H9 (cell line): ENCODE results near the gene KCTD17. TPM values are rescaled to one million over a fixed set of nuclear protein-coding genes. Genes with fewer than 3 reads are reported as not detected.

Experiments
- DNase-seq: peaks from one replicate; pipeline ENCODE4 v3.0.0-alpha.2; 2017
- H2AFZ ChIP-seq: one replicate; pipeline ENCODE4 v1.6.1; 2013; ENCODE audit warnings: mild to moderate bottlenecking, low read length, control low read depth, moderate library complexity
- H2AK5ac ChIP-seq: 2 replicates; pipeline ENCODE4 v1.6.1; 2013; ENCODE audit warnings: low read length, control low read depth, mixed read lengths; ENCODE audit not compliant: insufficient read length
- H2BK120ac ChIP-seq: one replicate; pipeline ENCODE4 v1.6.1; 2013; ENCODE audit warnings: low read depth, mild to moderate bottlenecking, low read length, control low read depth, inconsistent platforms; ENCODE audit not compliant: poor library complexity, severe bottlenecking
- H2BK12ac ChIP-seq: 2 replicates; pipeline ENCODE4 v1.6.1; 2013; ENCODE audit warnings: low read length, control low read depth, mixed read lengths, low read depth; ENCODE audit not compliant: insufficient read length
- H2BK15ac ChIP-seq: 2 replicates; pipeline ENCODE4 v1.6.1; 2013; ENCODE audit warnings: low read depth, low read length, control low read depth
- H2BK20ac ChIP-seq: one replicate; pipeline ENCODE4 v1.6.1; 2013; ENCODE audit warnings: low read depth, mild to moderate bottlenecking, low read length, control low read depth, inconsistent platforms; ENCODE audit not compliant: poor library complexity, severe bottlenecking
- H2BK5ac ChIP-seq: 2 replicates; pipeline ENCODE4 v1.6.1; 2013; ENCODE audit warnings: low read length, control low read depth, mixed read lengths; ENCODE audit not compliant: insufficient read length
- H3K14ac ChIP-seq: 2 replicates; pipeline ENCODE4 v1.6.1; 2013; ENCODE audit warnings: low read length, control low read depth; ENCODE audit not compliant: insufficient read depth
- H3K18ac ChIP-seq: 2 replicates; pipeline ENCODE4 v1.6.1; 2013; ENCODE audit warnings: low read depth, mild to moderate bottlenecking, mixed read lengths, low read length, control low read depth; ENCODE audit not compliant: insufficient read length
- H3K23ac ChIP-seq: 2 replicates; pipeline ENCODE4 v1.6.1; 2013; ENCODE audit warnings: low read length, control low read depth, mixed read lengths, low read depth; ENCODE audit not compliant: insufficient read length
- H3K23me2 ChIP-seq: 2 replicates; pipeline ENCODE4 v1.6.1; 2013; ENCODE audit warnings: low read depth, mild to moderate bottlenecking, mixed read lengths, low read length, control low read depth; ENCODE audit not compliant: insufficient read length, poor library complexity, severe bottlenecking
- H3K27ac ChIP-seq: 2 replicates; pipeline ENCODE4 v1.5.1; 2013; ENCODE audit warnings: low read length, control low read depth, mixed read lengths, low read depth; ENCODE audit not compliant: insufficient read length
- H3K27me3 ChIP-seq: 2 replicates; pipeline ENCODE4 v1.6.1; 2013; ENCODE audit warnings: low read length, control low read depth, inconsistent platforms; ENCODE audit not compliant: insufficient read depth
- H3K4ac ChIP-seq: 2 replicates; pipeline ENCODE4 v1.6.1; 2013; ENCODE audit warnings: low read depth, mild to moderate bottlenecking, control low read depth, inconsistent platforms, low read length, moderate library complexity
- H3K4me1 ChIP-seq: 2 replicates; pipeline ENCODE4 v1.6.1; 2013; ENCODE audit warnings: low read length, control low read depth, inconsistent platforms; ENCODE audit not compliant: insufficient read depth
- H3K4me2 ChIP-seq: 2 replicates; pipeline ENCODE4 v1.6.1; 2013; ENCODE audit warnings: low read length, control low read depth, mixed read lengths; ENCODE audit not compliant: insufficient read length, insufficient read depth
- H3K56ac ChIP-seq: 2 replicates; pipeline ENCODE4 v1.6.1; 2013; ENCODE audit warnings: low read depth, mild to moderate bottlenecking, mixed read lengths, low read length, control low read depth; ENCODE audit not compliant: insufficient read length
- H3K79me1 ChIP-seq: 2 replicates; pipeline ENCODE4 v1.6.1; 2013; ENCODE audit warnings: low read depth, mild to moderate bottlenecking, moderate library complexity, low read length, control low read depth, inconsistent platforms; ENCODE audit not compliant: insufficient read depth, poor library complexity, severe bottlenecking
- H3K79me2 ChIP-seq: 2 replicates; pipeline ENCODE4 v1.6.1; 2013; ENCODE audit warnings: low read length, control low read depth, inconsistent platforms; ENCODE audit not compliant: insufficient read depth
- H3K9ac ChIP-seq: 2 replicates; pipeline ENCODE4 v1.6.1; 2013; ENCODE audit warnings: low read length, control low read depth, mixed read lengths; ENCODE audit not compliant: insufficient read length; ENCODE audit errors: extremely low read depth
- H3K9me3 ChIP-seq: one replicate; pipeline ENCODE4 v1.6.1; 2013; ENCODE audit warnings: low read depth, low read length, inconsistent platforms; ENCODE audit not compliant: control insufficient read depth
- H3T11ph ChIP-seq: one replicate; pipeline ENCODE4 v1.6.1; 2013; ENCODE audit warnings: mild to moderate bottlenecking, low read length, control low read depth, inconsistent platforms
- H4K20me1 ChIP-seq: one replicate; pipeline ENCODE4 v1.6.1; 2013; ENCODE audit not compliant: control insufficient read depth, insufficient read length, insufficient read depth
- H4K5ac ChIP-seq: 2 replicates; pipeline ENCODE4 v1.6.1; 2013; ENCODE audit warnings: low read depth, mild to moderate bottlenecking, mixed read lengths, low read length, control low read depth; ENCODE audit not compliant: insufficient read length
- H4K8ac ChIP-seq: replicated peaks from 2 replicates; pipeline ENCODE4 v1.6.1; 2013; ENCODE audit warnings: low read length, control low read depth, mixed read lengths, low read depth; ENCODE audit not compliant: insufficient read length
- H4K91ac ChIP-seq: 2 replicates; pipeline ENCODE4 v1.6.1; 2013; ENCODE audit warnings: low read depth, mild to moderate bottlenecking, moderate library complexity, mixed read lengths, low read length, control low read depth; ENCODE audit not compliant: insufficient read length
- H3K27ac Mint-ChIP-seq, 3 experiments: 2 replicates in 2 of 3; 3 replicates in 1 of 3; pipeline ENCODE4 v1.8.0; 2020 to 2021; ENCODE audit warnings: mixed read lengths in 3 of 3, mild to moderate bottlenecking in 1 of 3, moderate library complexity in 1 of 3
- H3K27me3 Mint-ChIP-seq: 2 replicates; pipeline ENCODE4 v1.8.0; 2021; ENCODE audit warnings: low read depth, mild to moderate bottlenecking, moderate library complexity, mixed read lengths
- H3K36me3 Mint-ChIP-seq, 3 experiments: 2 replicates in 2 of 3; 3 replicates in 1 of 3; pipeline ENCODE4 v1.8.0; 2020 to 2021; ENCODE audit warnings: low read depth in 3 of 3, mixed read lengths in 3 of 3; ENCODE audit not compliant: insufficient read depth in 1 of 3
- H3K4me1 Mint-ChIP-seq, 2 experiments: 2 replicates each; pipeline ENCODE4 v1.8.0; 2020; ENCODE audit warnings: mixed read lengths in 2 of 2
- H3K4me3 Mint-ChIP-seq, 2 experiments: 2 replicates in 1 of 2; 3 replicates in 1 of 2; pipeline ENCODE4 v1.8.0; 2020 to 2021; ENCODE audit warnings: mild to moderate bottlenecking in 2 of 2, mixed read lengths in 2 of 2, moderate library complexity in 1 of 2
- H3K9me3 Mint-ChIP-seq, 2 experiments: 2 replicates in 1 of 2; 3 replicates in 1 of 2; pipeline ENCODE4 v1.8.0; 2020; ENCODE audit warnings: mild to moderate bottlenecking in 2 of 2, mixed read lengths in 2 of 2, moderate library complexity in 1 of 2
- WGBS: extraction: QIAGEN DNeasy Blood & Tissue Kit; methylation state at CpG from one replicate; pipeline ENCODE4 v1.1.7; 2013; ENCODE audit warnings: missing lambda C conversion rate, low lambda C conversion rate, mixed read lengths; ENCODE audit not compliant: insufficient read length; ENCODE audit errors: extremely low coverage; 5-methylcytosine and 5-hydroxymethylcytosine counted together
- total RNA-seq: library from RNA; stranded (reverse); gene quantifications from 2 replicates; pipeline ENCODE4 v1.2.1, GENCODE V29; 2021
- TF ChIP-seq, protein P1 (sequence below): fragments of 200-600 bp; sonication (generic); conservative IDR thresholded peaks from 3 replicates; pipeline ENCODE4 v1.8.0; 2021; ENCODE audit warnings: antibody characterized with exemption, mild to moderate bottlenecking

Gene KCTD17
- total RNA-seq, 1 experiment from 2014 or later: 34.1 TPM

GRCh38 chr22:37083914-37084313 is 32.4 kb downstream of the KCTD17 start:
- no CpG with 5 or more reads among the region's 6 CpGs for WGBS
- Mint-ChIP-seq H3K36me3 (no peaks in the 10 kb centered on the region), H3K4me1 (peaks cover 12 to 14% of the 10 kb centered on the region in 2 experiments), H3K27me3 (peaks cover 77% of the 10 kb centered on the region), H3K27ac (0 out of 7 replicates have a peak overlapping the region, but pooled peaks of 1 of the 3 experiments have one; percentile 24), H3K4me3 (no peak overlapping the region), H3K9me3 (no peaks in the 10 kb centered on the region)
- no peak overlapping the region for H2BK20ac ChIP-seq
- H3K23me2 ChIP-seq: no peaks in the 10 kb centered on the region
- H3K4ac ChIP-seq: no peak overlapping the region
- no peak overlapping the region for H3T11ph ChIP-seq
- no peak overlapping the region for H2AK5ac ChIP-seq
- no peak overlapping the region for H2BK15ac ChIP-seq
- no peak overlapping the region for H2BK12ac ChIP-seq
- no peak overlapping the region for H3K9ac ChIP-seq
- no peak overlapping the region for H2AFZ ChIP-seq
- H3K4me1 ChIP-seq: no peaks in the 10 kb centered on the region; the same call in 1 of the 2 replicates
- no peaks in the 10 kb centered on the region for H3K79me1 ChIP-seq
- H3K79me2 ChIP-seq: no peaks in the 10 kb centered on the region
- H4K8ac ChIP-seq: no peak overlapping the region
- no peaks in the 10 kb centered on the region; the same call in 1 of the 2 replicates for H3K27me3 ChIP-seq
- no peak overlapping the region for H3K18ac ChIP-seq
- no peak overlapping the region for H2BK120ac ChIP-seq
- H3K4me2 ChIP-seq: no peak overlapping the region
- H4K20me1 ChIP-seq: no peaks in the 10 kb centered on the region
- no peaks in the 10 kb centered on the region for H3K9me3 ChIP-seq
- no peak overlapping the region for H3K56ac ChIP-seq
- H3K23ac ChIP-seq: no peak overlapping the region
- no peak overlapping the region for H3K27ac ChIP-seq
- no peak overlapping the region for H4K5ac ChIP-seq
- TF ChIP-seq, protein P1, sequence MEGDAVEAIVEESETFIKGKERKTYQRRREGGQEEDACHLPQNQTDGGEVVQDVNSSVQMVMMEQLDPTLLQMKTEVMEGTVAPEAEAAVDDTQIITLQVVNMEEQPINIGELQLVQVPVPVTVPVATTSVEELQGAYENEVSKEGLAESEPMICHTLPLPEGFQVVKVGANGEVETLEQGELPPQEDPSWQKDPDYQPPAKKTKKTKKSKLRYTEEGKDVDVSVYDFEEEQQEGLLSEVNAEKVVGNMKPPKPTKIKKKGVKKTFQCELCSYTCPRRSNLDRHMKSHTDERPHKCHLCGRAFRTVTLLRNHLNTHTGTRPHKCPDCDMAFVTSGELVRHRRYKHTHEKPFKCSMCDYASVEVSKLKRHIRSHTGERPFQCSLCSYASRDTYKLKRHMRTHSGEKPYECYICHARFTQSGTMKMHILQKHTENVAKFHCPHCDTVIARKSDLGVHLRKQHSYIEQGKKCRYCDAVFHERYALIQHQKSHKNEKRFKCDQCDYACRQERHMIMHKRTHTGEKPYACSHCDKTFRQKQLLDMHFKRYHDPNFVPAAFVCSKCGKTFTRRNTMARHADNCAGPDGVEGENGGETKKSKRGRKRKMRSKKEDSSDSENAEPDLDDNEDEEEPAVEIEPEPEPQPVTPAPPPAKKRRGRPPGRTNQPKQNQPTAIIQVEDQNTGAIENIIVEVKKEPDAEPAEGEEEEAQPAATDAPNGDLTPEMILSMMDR: no peak
- no peak overlapping the region for H2BK5ac ChIP-seq
- H4K91ac ChIP-seq: no peak overlapping the region
- no peak overlapping the region; the same call in 1 of the 2 replicates for H3K14ac ChIP-seq
- DNase-seq: no peak
